Upper lobe of right lung (tissue), 1 donor: ENCODE measurements around the gene ADAR. TPM values are rescaled to one million over a fixed set of nuclear protein-coding genes. Genes with fewer than 3 reads are reported as not detected.

Experiments
- ATAC-seq: fragments of 200-7000 bp; cut with Tn5 transposase; one replicate; pipeline ENCODE4 v1.9.1; 2020; ENCODE audit warnings: mild to moderate bottlenecking, moderate library complexity
- DNase-seq: peaks from one replicate; pipeline ENCODE4 v3.0.0-alpha.2; 2020
- H3K27ac ChIP-seq: fragments of 200-600 bp; one replicate; pipeline ENCODE4 v1.8.0; 2022
- H3K27me3 ChIP-seq: fragments of 200-600 bp; one replicate; pipeline ENCODE4 v1.8.0; 2022; ENCODE audit warnings: mild to moderate bottlenecking
- H3K36me3 ChIP-seq: fragments of 200-600 bp; one replicate; pipeline ENCODE4 v1.8.0; 2022
- H3K4me1 ChIP-seq: fragments of 200-600 bp; one replicate; pipeline ENCODE4 v1.8.0; 2022
- H3K4me3 ChIP-seq: fragments of 200-600 bp; one replicate; pipeline ENCODE4 v1.8.0; 2022; ENCODE audit warnings: mild to moderate bottlenecking
- H3K9me3 ChIP-seq: fragments of 200-600 bp; one replicate; pipeline ENCODE4 v1.8.0; 2022
- intact Hi-C: fragments of 100-400 bp; cut with DNase I; formaldehyde crosslinking; loops from one replicate; pipeline ENCODE4 v1.11.0; 2022
- total RNA-seq: library from RNA; stranded (reverse); fragmentation: NEBNext Ultra II Directional; extraction: Animal tissue kit (Norgen Biotek cat#: 25700); gene quantifications from one replicate; pipeline ENCODE4 v1.2.1, GENCODE V29; 2021
- TF ChIP-seq, protein P1 (sequence below): fragments of 200-600 bp; IDR thresholded peaks from one replicate; pipeline ENCODE4 v1.8.0; 2022; ENCODE audit warnings: antibody characterized with exemption
- donor health status: DM: no; HTN: yes; CAD: no; lungs with severe emphysema.

The ADAR gene
- total RNA-seq, 1 donor from 2014 or later: 205 TPM

DNA sequence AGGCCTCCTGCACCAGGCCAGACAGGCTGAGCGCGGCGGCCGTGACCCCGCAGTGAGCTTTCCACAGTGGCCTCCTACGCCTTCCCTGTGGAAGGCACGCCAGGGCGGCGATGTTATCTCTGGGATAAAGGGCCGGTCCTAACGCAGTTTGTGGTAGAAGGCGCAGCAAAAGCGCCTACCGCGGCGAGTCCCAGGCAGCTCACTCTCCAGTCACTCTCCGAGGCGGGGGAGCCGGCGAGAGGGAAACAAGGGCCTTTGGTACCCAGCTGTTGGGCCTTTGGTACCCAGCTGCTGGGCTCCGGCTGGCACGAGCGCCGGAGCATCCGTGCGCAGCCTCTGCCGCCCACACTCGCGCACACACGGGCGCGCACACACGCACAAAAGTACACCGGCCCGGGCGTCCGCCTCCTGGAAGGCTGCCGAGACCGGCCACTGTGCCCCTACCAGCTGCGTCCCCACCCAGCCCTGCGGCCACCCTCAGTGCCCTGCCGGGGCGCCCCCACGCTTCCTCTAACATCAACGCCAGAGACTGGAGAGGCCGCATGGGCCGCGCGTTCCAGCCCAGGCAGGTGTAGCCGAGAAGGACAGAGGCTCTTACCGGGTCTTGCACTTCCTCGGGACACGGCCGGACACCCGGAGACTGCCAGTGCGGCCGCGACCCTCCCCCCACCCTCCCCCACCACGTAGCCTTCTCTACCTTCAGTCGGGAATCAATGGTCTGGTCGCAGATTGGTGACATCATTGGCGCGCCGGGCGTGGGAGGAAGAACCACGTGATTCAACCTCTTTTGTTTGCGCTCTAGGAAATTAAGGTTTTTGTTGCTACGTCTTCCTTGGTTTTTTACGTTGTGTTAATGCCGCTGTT lies 19.5 kb upstream of the ADAR start:
- Histone ChIP-seq H3K9me3 (no peaks in the 10 kb centered on the region), H3K27ac (peak overlapping the region; percentile 93), H3K4me1 (peaks cover 11% of the 10 kb centered on the region), H3K27me3 (no peaks in the 10 kb centered on the region), H3K4me3 (peak overlapping the region; percentile 96), H3K36me3 (no peaks in the 10 kb centered on the region)
- intact Hi-C loops: no loop called here
- peak; percentile 95 for DNase-seq
- TF ChIP-seq, protein P1, sequence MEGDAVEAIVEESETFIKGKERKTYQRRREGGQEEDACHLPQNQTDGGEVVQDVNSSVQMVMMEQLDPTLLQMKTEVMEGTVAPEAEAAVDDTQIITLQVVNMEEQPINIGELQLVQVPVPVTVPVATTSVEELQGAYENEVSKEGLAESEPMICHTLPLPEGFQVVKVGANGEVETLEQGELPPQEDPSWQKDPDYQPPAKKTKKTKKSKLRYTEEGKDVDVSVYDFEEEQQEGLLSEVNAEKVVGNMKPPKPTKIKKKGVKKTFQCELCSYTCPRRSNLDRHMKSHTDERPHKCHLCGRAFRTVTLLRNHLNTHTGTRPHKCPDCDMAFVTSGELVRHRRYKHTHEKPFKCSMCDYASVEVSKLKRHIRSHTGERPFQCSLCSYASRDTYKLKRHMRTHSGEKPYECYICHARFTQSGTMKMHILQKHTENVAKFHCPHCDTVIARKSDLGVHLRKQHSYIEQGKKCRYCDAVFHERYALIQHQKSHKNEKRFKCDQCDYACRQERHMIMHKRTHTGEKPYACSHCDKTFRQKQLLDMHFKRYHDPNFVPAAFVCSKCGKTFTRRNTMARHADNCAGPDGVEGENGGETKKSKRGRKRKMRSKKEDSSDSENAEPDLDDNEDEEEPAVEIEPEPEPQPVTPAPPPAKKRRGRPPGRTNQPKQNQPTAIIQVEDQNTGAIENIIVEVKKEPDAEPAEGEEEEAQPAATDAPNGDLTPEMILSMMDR: no peak
- ATAC-seq: peak; percentile 88

- ATAC-seq (peak; percentile 7), DNase-seq (no peak)
- Histone ChIP-seq H3K27ac (peak overlapping the region; percentile 93), H3K9me3 (no peaks in the 10 kb centered on the region), H3K4me1 (peaks cover 11% of the 10 kb centered on the region), H3K27me3 (no peaks in the 10 kb centered on the region), H3K36me3 (no peaks in the 10 kb centered on the region), H3K4me3 (peak overlapping the region; percentile 96)
- TF ChIP-seq, protein P1: no peak
- intact Hi-C loops: no loop called here
These were observed 18.7 kb upstream of the ADAR start for GRCh38 chr1:154626456-154627256.

DNA sequence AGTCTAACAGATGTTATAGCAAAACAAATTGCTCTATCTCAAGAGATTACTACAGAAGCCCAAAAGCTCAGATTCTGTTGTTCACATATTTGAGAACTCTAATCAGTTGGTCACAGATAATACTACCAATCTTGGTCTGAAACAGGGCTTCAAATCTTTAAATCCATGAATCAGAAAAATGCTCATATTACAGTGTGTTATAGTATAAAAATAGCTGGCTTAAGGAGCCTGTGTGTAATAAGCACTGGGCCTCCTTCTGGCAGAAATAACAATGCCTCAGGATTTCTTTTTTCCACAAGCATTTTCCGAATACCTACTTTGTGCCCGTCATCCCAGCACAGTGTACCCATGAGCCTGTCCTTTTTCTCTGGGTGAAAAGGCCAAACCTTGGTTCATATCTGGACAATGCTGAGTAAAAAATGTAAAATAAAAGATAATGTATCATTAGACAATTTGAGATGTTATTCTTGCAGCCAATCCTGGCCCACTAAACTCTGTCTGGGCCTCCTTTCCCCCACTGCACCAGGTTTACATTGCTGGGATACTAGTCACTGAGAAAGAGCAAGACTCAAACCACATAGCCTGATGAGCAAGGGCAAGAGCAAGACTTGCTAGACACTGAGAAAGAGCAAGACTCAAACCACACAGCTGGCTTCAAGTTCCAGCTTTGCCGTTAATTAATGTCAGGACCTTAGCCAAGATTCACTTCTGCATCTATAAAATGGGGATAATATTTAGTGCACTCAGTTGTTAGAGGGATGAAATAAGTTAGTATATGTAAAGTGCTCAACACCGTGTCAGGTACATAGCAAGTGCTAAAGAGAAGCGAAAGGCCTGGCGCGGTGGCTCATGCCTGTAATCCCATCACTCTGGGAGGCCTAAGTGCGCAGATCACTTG lies 17.0 kb upstream of the ADAR start:
- ATAC-seq (no peak), DNase-seq (no peak)
- no peaks in the 10 kb centered on the region for H3K27me3 ChIP-seq
- intact Hi-C loops: no loop called here
- H3K9me3 ChIP-seq: no peaks in the 10 kb centered on the region
- peaks cover 11% of the 10 kb centered on the region for H3K4me1 ChIP-seq
- no peak overlapping the region for H3K4me3 ChIP-seq
- no peak overlapping the region for H3K27ac ChIP-seq
- TF ChIP-seq, protein P1: no peak
- H3K36me3 ChIP-seq: no peaks in the 10 kb centered on the region

GRCh38 chr1:154623358-154623757 lies 15.4 kb upstream of the ADAR start:
- H3K36me3 ChIP-seq: no peaks in the 10 kb centered on the region
- H3K4me3 ChIP-seq: no peak overlapping the region
- TF ChIP-seq, protein P1: no peak
- no peak overlapping the region for H3K27ac ChIP-seq
- intact Hi-C loops: no loop called here
- ATAC-seq (peak; percentile 82), DNase-seq (no peak)
- H3K9me3 ChIP-seq: no peaks in the 10 kb centered on the region
- peaks cover 11% of the 10 kb centered on the region for H3K4me1 ChIP-seq
- no peaks in the 10 kb centered on the region for H3K27me3 ChIP-seq

GRCh38 chr1:154622503-154623039 lies 14.6 kb upstream of the ADAR start:
- ATAC-seq (no peak), DNase-seq (no peak)
- Histone ChIP-seq H3K27ac (no peak overlapping the region), H3K4me1 (peaks cover 11% of the 10 kb centered on the region), H3K36me3 (no peaks in the 10 kb centered on the region), H3K4me3 (no peak overlapping the region), H3K27me3 (no peaks in the 10 kb centered on the region), H3K9me3 (no peaks in the 10 kb centered on the region)
- intact Hi-C loops: no loop called here
- TF ChIP-seq, protein P1: no peak
